Measurements from ENCODE around the gene NLRC3.

DNA sequence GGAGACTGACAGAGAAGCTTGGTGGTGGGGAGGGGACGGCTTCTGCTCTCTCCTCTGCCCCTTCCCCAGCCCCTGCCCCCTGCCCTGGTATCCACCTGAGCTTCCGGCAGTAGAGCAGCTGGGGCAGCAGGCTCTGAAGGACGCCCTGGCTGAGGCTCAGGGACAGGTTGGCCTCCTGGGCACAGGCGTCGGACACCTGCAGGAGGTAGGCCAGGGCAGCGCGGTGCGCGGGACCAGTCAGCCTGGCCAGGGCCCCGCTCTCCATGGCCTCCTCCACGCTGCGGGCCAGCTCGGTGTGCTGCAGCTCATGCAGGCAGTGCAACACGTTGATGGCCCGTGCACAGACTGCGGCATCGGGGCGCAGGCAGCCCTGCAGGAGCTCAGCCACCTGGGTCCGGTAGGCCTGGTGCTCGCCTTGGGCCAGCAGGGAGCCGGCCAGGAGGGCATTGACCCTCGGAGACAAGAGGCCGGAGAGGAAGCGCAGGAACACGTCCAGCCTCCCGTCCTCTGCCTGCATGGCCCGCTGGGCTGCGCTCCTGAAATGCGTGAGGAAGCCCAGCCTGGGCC is 14.2 kb downstream of the NLRC3 start:
- TF ChIP-seq BHLHE40 (IDR thresholded peaks at IDR 0.05; ENCODE audit: borderline replicate concordance): no peak
- no peak for TF ChIP-seq NFRKB (IDR thresholded peaks at IDR 0.05)
- TF ChIP-seq FOXK2 (IDR thresholded peaks at IDR 0.05): no peak
- TF ChIP-seq SP1 (IDR thresholded peaks at IDR 0.05): no peak
- TF ChIP-seq TARDBP (IDR thresholded peaks at IDR 0.05): no peak
- TF ChIP-seq ZNF384 (IDR thresholded peaks at IDR 0.05): no peak
- TF ChIP-seq SUZ12 (IDR thresholded peaks at IDR 0.05): no peak

Measured in HEK293T (cell line).